Mesenteric fat pad (tissue), 1 donor: ENCODE measurements around the gene GNAS-AS1. TPM values are rescaled to one million over a fixed set of nuclear protein-coding genes. Genes with fewer than 3 reads are reported as not detected.
A peak's percentile ranks its signal among the peaks of the same experiment; 100 is the strongest.

Source experiments
- DNase-seq: peaks from one replicate; pipeline ENCODE4 v3.0.0-alpha.2; 2020; ENCODE audit warnings: low spot score
- total RNA-seq: library from RNA; stranded (reverse); fragmentation: NEBNext Ultra II Directional; extraction: Animal tissue kit (Norgen Biotek cat#: 25700); gene quantifications from one replicate; pipeline ENCODE4 v1.2.1, GENCODE V29; 2021
- donor health status: DM: yes; HTN: yes; CAD: no.

GNAS-AS1 gene
- total RNA-seq, 1 donor from 2014 or later, result 0.42 TPM

- DNase-seq, result no peak
Observed at GRCh38 chr20:58863044-58863790, 12.5 kb upstream of the GNAS-AS1 start.

DNA sequence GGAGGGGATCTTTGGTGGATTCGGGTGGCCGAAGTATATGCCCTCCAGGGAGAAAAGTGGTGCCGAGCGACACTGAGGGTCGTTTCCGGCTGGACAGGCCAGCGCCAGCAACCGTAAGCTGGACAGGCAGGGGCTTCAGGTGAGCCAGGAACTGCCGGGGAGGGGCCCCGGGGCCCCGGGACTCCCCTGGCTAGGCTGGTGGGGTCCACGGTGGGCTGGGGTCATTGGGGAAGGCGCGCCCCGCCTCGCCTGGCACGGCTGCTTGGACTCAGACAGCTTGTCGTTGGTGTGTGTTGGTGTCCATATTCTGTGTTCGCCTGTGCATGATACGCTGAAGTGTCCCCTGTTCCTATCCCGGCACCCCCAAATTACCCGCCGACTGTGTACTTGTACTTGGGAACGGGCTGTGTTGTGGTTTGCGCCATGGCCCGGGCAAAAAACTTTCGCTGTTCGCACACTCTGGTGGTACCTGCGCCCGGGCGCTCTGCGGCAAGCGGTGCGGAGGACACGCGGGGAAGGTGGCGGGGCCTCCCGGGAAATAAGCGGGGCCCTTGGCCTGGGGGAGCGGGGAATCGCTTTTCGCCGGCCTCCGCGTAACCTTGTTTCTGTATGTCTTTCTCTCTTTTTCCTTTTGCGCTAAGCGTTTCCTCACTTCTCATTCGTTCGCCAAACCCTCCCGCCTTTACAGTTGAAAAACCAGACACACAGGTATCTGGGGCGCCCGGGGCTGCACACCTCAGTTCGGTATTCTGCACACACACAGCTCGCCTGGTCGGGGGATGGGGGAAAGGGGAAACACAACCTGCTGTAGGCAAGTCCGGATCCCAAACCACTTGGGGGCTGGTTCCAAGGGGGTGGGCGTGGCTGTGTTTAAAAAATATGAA is 5.0 kb upstream of the GNAS-AS1 start:
- DNase-seq, result peak; percentile 87

GRCh38 chr20:58854638-58855471 is 4.2 kb upstream of the GNAS-AS1 start:
- peak; percentile 83 for DNase-seq

DNA sequence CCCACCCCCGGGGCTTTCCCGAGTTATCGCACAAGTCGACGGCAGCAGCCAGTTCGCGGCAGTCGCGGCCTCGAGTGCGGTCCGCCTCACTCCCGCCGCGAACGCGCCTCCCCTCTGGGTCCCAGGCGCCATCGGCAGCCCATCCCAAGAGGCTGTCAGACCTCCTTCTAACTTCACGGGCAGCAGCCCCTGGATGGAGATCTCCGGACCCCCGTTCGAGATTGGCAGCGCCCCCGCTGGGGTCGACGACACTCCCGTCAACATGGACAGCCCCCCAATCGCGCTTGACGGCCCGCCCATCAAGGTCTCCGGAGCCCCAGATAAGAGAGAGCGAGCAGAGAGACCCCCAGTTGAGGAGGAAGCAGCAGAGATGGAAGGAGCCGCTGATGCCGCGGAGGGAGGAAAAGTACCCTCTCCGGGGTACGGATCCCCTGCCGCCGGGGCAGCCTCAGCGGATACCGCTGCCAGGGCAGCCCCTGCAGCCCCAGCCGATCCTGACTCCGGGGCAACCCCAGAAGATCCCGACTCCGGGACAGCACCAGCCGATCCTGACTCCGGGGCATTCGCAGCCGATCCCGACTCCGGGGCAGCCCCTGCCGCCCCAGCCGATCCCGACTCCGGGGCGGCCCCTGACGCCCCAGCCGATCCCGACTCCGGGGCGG is 3.4 kb upstream of the GNAS-AS1 start:
- peak; percentile 88 for DNase-seq

GRCh38 chr20:58853466-58853865 is 2.8 kb upstream of the GNAS-AS1 start:
- peak; percentile 72 for DNase-seq

- peak; percentile 81 for DNase-seq
Observed at GRCh38 chr20:58852543-58853271, 2.0 kb upstream of the GNAS-AS1 start, which contains the start of gene GNAS. Gene GNAS, plus strand, starts transcription at chr20:58852716.

DNA sequence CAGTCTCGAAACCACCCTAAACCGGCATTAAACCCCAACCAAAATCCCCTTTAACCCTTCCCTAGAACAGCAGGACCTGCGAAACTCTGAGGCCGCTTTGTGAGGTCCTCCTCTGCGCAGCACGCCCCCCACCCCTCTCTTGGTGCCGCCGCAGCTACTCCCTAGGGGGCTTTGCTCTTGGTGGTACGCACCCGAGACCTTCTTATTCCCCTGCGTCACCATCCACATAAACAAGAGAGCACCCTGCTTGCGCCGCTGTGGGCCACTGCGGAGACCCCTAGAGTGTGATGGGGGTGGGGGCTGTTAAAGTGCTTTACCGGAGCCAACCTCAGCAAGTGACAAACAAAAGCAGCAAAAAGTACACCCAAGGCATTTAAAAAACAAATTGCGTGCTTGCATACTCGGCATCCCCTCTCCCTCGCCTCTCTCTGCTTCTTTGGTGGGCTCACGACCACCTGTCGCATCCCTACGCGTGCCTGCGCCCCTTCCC is 1.3 kb upstream of the GNAS-AS1 start:
- peak; percentile 83 for DNase-seq

GRCh38 chr20:58851221-58851968 is 693 bp upstream of the GNAS-AS1 start:
- peak; percentile 87 for DNase-seq

GRCh38 chr20:58847463-58847862 is 3.2 kb downstream of the GNAS-AS1 start:
- no peak for DNase-seq

DNA sequence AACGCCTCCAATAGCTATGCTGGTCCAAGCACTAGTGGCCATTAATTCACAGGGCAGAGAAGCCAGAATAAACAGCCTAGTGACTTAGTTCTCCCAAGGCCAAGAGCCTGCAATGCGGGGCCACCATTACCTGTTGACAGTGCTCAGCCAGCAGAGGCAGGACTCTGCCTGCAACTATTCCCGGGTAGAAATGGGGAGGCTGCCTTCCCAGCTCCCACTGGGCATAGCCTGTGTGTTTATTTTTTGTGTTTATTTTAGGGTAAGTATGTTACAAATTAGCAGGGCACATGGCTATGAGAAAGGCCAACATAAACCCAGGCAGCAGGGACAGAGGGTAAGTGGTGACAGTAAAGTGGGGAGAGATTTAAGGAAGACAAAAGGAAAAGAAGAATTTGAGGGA is 5.0 kb downstream of the GNAS-AS1 start:
- DNase-seq, result peak; percentile 5

DNA sequence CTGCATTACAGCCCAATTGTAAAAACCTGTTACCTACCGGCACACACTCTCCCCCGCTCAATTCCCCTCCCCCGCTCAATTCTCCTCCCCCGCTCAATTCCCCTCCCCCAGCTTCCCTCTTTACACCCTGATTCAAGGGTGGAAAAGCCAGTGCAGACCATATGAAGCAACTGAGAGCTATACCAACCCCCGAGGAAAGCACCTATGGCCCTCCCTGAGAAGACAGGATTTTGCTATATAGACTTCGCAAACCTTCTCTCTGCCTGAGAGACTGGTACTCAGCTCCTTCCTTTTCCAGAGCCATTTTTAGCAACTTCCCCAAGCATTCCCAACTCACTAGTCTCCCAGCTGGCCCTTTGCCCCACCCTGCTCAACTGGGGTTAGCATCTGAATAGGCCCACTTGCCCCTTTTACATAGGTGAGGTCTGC is 7.6 kb downstream of the GNAS-AS1 start:
- DNase-seq, result no peak

DNA sequence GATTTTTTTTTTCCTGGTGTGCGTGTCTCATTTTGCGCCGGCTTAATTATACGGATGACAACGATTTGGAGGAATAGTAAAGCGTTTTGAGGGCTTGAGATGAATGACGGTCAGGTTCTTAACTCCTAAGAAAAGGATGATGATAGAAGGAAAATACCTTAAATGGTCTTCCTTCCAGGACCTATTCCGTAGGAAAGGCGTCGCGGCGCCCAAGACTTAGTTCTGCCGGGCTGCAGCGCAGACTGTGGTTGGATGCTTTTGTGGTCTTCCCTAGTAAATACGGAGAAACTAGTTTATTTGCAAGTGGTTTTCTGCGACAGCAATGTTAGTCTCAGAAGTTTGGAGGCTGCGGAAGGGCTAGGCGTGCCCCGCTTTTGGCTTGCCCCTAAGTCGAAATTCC is 8.4 kb downstream of the GNAS-AS1 start:
- DNase-seq, result peak; percentile 69

DNA sequence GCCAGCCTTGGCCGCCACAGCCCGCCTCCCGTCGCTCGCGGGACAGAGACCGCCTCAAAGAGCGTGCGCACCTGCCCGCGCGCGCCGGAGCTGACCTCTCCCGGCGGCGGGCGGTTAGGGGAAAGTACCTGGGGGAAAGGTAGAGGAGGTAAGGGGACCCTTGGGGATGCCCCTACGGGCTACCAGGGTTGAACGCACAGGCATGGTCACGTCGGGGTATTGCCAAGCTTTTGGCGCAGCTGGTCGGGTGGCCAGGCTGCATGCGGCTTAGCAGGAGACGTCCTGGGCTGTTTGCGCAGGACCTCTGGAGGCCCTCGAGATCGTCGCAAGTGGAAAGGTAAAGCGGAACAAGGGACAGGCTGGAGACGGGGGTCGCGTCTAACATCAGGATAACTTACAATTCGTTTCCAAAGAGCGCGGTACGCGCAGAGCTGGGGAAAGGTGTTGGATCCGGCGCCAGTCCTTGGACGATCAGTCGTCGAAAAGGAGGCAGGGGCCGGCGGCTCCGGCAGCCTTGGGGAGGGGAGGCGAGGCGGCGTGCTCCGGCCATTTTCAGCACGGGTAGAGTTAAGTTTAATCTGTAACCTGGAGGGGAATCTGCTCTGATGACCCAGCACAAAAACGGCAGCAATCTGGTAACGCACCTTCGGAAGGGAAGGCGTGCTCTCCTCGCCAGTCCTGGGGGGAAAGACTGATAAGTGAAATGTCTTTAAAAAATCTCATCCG is 9.0 kb downstream of the GNAS-AS1 start:
- DNase-seq, result peak; percentile 88

DNA sequence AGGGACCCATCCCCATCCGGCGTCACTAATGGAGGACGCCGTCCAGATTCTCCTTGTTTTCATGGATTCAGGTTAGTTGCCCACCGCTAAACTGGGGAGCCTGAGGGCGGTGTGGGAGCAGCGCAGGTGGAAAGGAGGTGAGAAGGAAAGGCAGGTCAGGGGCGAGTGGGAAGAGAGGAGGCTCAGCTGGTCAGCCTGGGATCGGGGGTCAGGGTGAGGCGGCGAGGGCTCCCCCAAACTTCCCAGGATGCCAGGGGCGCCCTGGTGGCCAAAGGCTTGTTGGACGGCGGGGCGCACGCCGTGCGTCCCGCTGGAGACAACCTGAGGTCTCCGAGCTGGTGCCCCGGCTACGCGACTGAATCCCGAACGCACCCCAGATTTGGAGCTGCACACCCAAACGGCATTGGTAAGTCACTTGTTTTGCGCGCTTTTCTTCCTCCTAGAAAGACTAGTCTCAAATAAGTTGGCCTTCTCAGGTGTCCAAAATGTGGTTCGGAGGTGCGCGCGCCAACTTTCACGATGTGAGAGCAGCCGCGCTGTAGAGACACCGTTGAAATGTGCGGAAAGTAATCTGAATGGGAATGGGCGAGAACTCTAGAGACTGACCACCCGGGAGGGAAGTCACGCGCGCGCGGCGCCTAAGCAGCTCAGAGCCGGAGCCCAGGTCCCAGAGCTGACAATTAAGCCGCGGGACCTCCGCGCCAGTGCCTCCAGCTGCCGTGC is 9.7 kb downstream of the GNAS-AS1 start:
- no peak for DNase-seq

DNA sequence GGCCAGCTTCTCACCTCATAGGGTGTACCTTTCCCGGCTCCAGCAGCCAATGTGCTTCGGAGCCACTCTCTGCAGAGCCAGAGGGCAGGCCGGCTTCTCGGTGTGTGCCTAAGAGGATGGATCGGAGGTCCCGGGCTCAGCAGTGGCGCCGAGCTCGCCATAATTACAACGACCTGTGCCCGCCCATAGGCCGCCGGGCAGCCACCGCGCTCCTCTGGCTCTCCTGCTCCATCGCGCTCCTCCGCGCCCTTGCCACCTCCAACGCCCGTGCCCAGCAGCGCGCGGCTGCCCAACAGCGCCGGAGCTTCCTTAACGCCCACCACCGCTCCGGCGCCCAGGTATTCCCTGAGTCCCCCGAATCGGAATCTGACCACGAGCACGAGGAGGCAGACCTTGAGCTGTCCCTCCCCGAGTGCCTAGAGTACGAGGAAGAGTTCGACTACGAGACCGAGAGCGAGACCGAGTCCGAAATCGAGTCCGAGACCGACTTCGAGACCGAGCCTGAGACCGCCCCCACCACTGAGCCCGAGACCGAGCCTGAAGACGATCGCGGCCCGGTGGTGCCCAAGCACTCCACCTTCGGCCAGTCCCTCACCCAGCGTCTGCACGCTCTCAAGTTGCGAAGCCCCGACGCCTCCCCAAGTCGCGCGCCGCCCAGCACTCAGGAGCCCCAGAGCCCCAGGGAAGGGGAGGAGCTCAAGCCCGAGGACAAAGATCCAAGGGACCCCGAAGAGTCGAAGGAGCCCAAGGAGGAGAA is 10.5 kb downstream of the GNAS-AS1 start:
- no peak for DNase-seq

- no peak for DNase-seq
Observed at GRCh38 chr20:58839474-58839874, 11.2 kb downstream of the GNAS-AS1 start.

DNA sequence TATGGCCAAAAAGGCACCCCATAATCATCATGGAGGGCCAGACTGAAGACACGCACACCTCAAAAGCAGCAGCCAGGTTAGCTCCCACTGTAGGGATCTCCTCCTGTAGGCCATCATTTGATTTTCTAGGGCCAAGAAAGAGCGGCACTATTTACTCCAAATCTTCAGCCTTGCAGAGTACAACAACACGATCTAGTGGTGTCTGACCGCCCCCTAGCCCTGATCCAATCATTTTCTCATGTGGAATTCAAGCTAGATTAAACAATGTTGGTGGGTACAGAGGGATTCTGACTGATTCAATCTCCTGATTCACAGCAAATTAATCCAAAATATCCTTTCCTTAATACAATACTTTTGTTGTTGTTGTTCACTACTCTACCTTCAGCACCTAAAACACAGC is 12.5 kb downstream of the GNAS-AS1 start:
- no peak for DNase-seq
